GM12878 (cell line): Measurements from ENCODE around the gene SCGB3A1. TPM values are rescaled to one million over a fixed set of nuclear protein-coding genes. Genes with fewer than 3 reads are reported as not detected.

Source experiments
- ATAC-seq: fragments of 200-7000 bp; cut with Tn5 transposase; 3 replicates; pipeline ENCODE4 v1.9.1; 2020; ENCODE audit warnings: mild to moderate bottlenecking, moderate library complexity
- BruUV-seq: library from RNA; stranded (reverse); fragments of 400-500 nt; replicated peaks from 2 replicates; lab custom pipeline; 2021; lab: Mats Ljungman, UMichigan
- CTCF ChIA-PET: fragments of 300-600 bp; sonication (Branson Sonifier 250); formaldehyde crosslinking; extraction: SDS; loops from one replicate; lab custom pipeline; 2021; ENCODE audit warnings: inconsistent platforms; lab: Yijun Ruan, JAX
- POLR2A ChIA-PET: fragments of 350-600 bp; formaldehyde crosslinking; extraction: SDS; loops from one replicate; lab custom pipeline; 2021; ENCODE audit warnings: inconsistent platforms; lab: Charles Lee
- RAD21 ChIA-PET: fragments of 300-600 bp; sonication (Branson Sonifier 250); formaldehyde crosslinking; loops from one replicate; lab custom pipeline; 2023; ENCODE audit warnings: antibody characterized with exemption; ENCODE audit not compliant: unreplicated experiment; lab: Charles Lee
- SMC1A ChIA-PET: fragments of 300-600 bp; sonication (Branson Sonifier 250); formaldehyde crosslinking; loops from one replicate; lab custom pipeline; 2023; ENCODE audit not compliant: unreplicated experiment, uncharacterized antibody; lab: Charles Lee
- DNase-seq: peaks from one replicate; pipeline ENCODE4 v3.0.0-alpha.2; 2011; ENCODE audit warnings: low read depth, low spot score
- FAIRE-seq: peaks from 3 replicates; lab custom pipeline; 2011; peaks lifted over from hg19 to GRCh38; lab: Jason Lieb, UNC
- H2AFZ ChIP-seq: 2 replicates; pipeline ENCODE4 v1.6.0; 2011; ENCODE audit warnings: low read depth, low read length, control low read depth; ENCODE audit not compliant: control insufficient read depth
- H3K27ac ChIP-seq: 2 replicates; pipeline ENCODE4 v1.5.1; 2011; ENCODE audit warnings: control low read depth; ENCODE audit not compliant: control insufficient read depth, insufficient read depth
- H3K27me3 ChIP-seq, 2 experiments: replicated peaks in 1 of 2; 2 replicates each; pipeline versions ENCODE4 v1.6.0 to v1.6.1; 2011; ENCODE audit warnings: low read length in 1 of 2; ENCODE audit not compliant: control insufficient read depth in 2 of 2, insufficient read depth in 2 of 2
- H3K36me3 ChIP-seq, 2 experiments: 2 replicates each; pipeline ENCODE4 v1.5.1; 2011; ENCODE audit warnings: low read length in 1 of 2; ENCODE audit not compliant: control insufficient read depth in 2 of 2, insufficient read depth in 2 of 2
- H3K4me1 ChIP-seq: 2 replicates; pipeline ENCODE4 v1.6.1; 2011; ENCODE audit warnings: mild to moderate bottlenecking, low read length, moderate library complexity, mixed read lengths; ENCODE audit not compliant: control insufficient read depth, insufficient read depth
- H3K4me2 ChIP-seq: 2 replicates; pipeline ENCODE4 v1.6.0; 2011; ENCODE audit warnings: control low read depth; ENCODE audit not compliant: control insufficient read depth, insufficient read depth
- H3K4me3 ChIP-seq: fragments of 200-600 bp; sonication (generic); 2 replicates; pipeline ENCODE4 v1.5.1; 2016
- H3K79me2 ChIP-seq: 2 replicates; pipeline ENCODE4 v1.6.0; 2011; ENCODE audit warnings: low read length; ENCODE audit not compliant: control insufficient read depth, insufficient read depth
- H3K9ac ChIP-seq: 2 replicates; pipeline ENCODE4 v1.8.0; 2011; ENCODE audit warnings: low read length, control low read depth, mixed read lengths; ENCODE audit not compliant: control insufficient read depth, insufficient read depth
- H3K9me3 ChIP-seq: replicated peaks from 3 replicates; pipeline ENCODE4 v1.5.1; 2011; ENCODE audit warnings: mild to moderate bottlenecking, low read length; ENCODE audit not compliant: control insufficient read depth, insufficient read depth
- H4K20me1 ChIP-seq: 2 replicates; pipeline ENCODE4 v1.6.0; 2011; ENCODE audit not compliant: control insufficient read depth, insufficient read depth
- ATF2 ChIP-seq: IDR thresholded peaks from 2 replicates; pipeline ENCODE4 v1.6.1; 2012; ENCODE audit warnings: low read length, inconsistent platforms
- ATF3 ChIP-seq: IDR thresholded peaks from 2 replicates; pipeline ENCODE4 v1.6.1; 2011; ENCODE audit warnings: low read depth, mild to moderate bottlenecking, low read length, moderate library complexity, borderline replicate concordance; ENCODE audit errors: extremely low read depth
- CHD2 ChIP-seq: IDR thresholded peaks from 2 replicates; pipeline ENCODE4 v1.6.1; 2011; ENCODE audit warnings: low read depth, low read length, improper control_type of control experiment, borderline replicate concordance
- CHD4 ChIP-seq: fragments of 200-600 bp; sonication (generic); IDR thresholded peaks from 2 replicates; pipeline ENCODE4 v1.6.1; 2016; ENCODE audit warnings: mild to moderate bottlenecking
- FOXM1 ChIP-seq: IDR thresholded peaks from 2 replicates; pipeline ENCODE4 v1.6.1; 2012; ENCODE audit warnings: low read depth, mild to moderate bottlenecking, inconsistent platforms, low read length, moderate library complexity
- GABPA ChIP-seq: IDR thresholded peaks from 2 replicates; pipeline ENCODE4 v1.6.1; 2014; ENCODE audit warnings: antibody characterized with exemption, low read depth, mild to moderate bottlenecking, inconsistent platforms
- IKZF1 ChIP-seq: fragments of 450-650 bp; conservative IDR thresholded peaks from 2 replicates; pipeline ENCODE4 v1.6.1; 2017; ENCODE audit warnings: antibody characterized with exemption, mild to moderate bottlenecking
- KLF5 ChIP-seq: fragments of 450-650 bp; IDR thresholded peaks from 2 replicates; pipeline ENCODE4 v1.6.1; 2014; ENCODE audit warnings: mild to moderate bottlenecking; ENCODE audit not compliant: partially characterized antibody
- MEF2A ChIP-seq: IDR thresholded peaks from 2 replicates; pipeline ENCODE4 v1.6.1; 2011; ENCODE audit warnings: low read depth, mild to moderate bottlenecking, low read length, moderate library complexity; ENCODE audit not compliant: insufficient read depth
- NR2C1 ChIP-seq: fragments of 450-650 bp; IDR thresholded peaks from 2 replicates; pipeline ENCODE4 v1.6.1; 2017; ENCODE audit warnings: antibody characterized with exemption, mild to moderate bottlenecking, moderate library complexity
- RB1 ChIP-seq: fragments of 450-650 bp; formaldehyde crosslinking; IDR thresholded peaks from 2 replicates; pipeline ENCODE4 v1.6.1; 2017; ENCODE audit warnings: mild to moderate bottlenecking, borderline replicate concordance
- RUNX3 ChIP-seq: IDR thresholded peaks from 2 replicates; pipeline ENCODE4 v1.6.1; 2012; ENCODE audit warnings: low read length, inconsistent platforms
- SMARCA5 ChIP-seq: fragments of 450-650 bp; IDR thresholded peaks from 2 replicates; pipeline ENCODE4 v1.6.1; 2017; ENCODE audit warnings: mild to moderate bottlenecking
- SMC3 ChIP-seq: IDR thresholded peaks from 2 replicates; pipeline ENCODE4 v1.6.1; 2011; ENCODE audit warnings: low read length, improper control_type of control experiment, borderline replicate concordance
- SRF ChIP-seq, 2 experiments: IDR thresholded peaks; 2 replicates each; pipeline ENCODE4 v1.6.1; 2011; ENCODE audit warnings: low read depth in 2 of 2, low read length in 2 of 2, mild to moderate bottlenecking in 1 of 2, moderate library complexity in 1 of 2
- TAF1 ChIP-seq: IDR thresholded peaks from 2 replicates; pipeline ENCODE4 v1.6.1; 2011; ENCODE audit warnings: mild to moderate bottlenecking, low read depth, low read length, borderline replicate concordance
- ZBED1 ChIP-seq: IDR thresholded peaks from 2 replicates; pipeline ENCODE4 v1.6.1; 2016; ENCODE audit warnings: borderline replicate concordance
- WGBS: methylation state at CpG from one replicate; pipeline ENCODE4 v1.1.6; 2016; ENCODE audit warnings: low lambda C conversion rate; ENCODE audit not compliant: insufficient replicate concordance, insufficient coverage; ENCODE audit errors: missing lambda C conversion rate; 5-methylcytosine and 5-hydroxymethylcytosine counted together
- in situ Hi-C: fragments of 300-500 bp; cut with MboI; formaldehyde crosslinking; loops from 9 replicates; pipeline ENCODE4 v1.14.3; 2018; ENCODE audit warnings: mixed read lengths
- intact Hi-C: fragments of 100-400 bp; cut with micrococcal nuclease; formaldehyde crosslinking; loops from one replicate; pipeline ENCODE4 v1.14.2; 2022; ENCODE audit not compliant: unreplicated experiment
- polyA plus RNA-seq, 11 experiments: library from polyadenylated mRNA; depleted of rRNA in 4 of 11; unstranded in 6 of 11; stranded (reverse) in 5 of 11; fragments of >200 nt; fragmentation: Nextera tagmentation in 4 of 11; fragmentation: Illumina TruSeq in 1 of 11; extraction: Ambion mirVana in 4 of 11; extraction: Trizol in 1 of 11; gene quantifications; 1 replicate in 1 of 11; 2 replicates in 10 of 11; pipeline versions ENCODE4 v1.2.1 to v1.2.3, GENCODE V29; 2011 to 2016; ENCODE audit warnings: inconsistent platforms in 2 of 11, missing spikeins in 2 of 11, low read depth in 1 of 11
- total RNA-seq, 4 experiments: library from RNA; depleted of rRNA in 3 of 4; stranded (reverse); fragments of >200 nt in 3 of 4; fragmentation: Illumina TruSeq in 1 of 4; extraction: Trizol in 1 of 4; gene quantifications; 2 replicates each; pipeline versions ENCODE4 v1.2.1 to v1.2.3, GENCODE V29; 2013 to 2021

Gene SCGB3A1
- total and polyA plus RNA-seq, 10 of the 15 experiments (the other 5 are each of a cell fraction or from before 2014, with no cell fraction given), result 0.46 TPM; not detected in 9

GRCh38 chr5:180628827-180629750 is 37.8 kb upstream of the SCGB3A1 start:
- H3K27me3 ChIP-seq, result no peaks in the 10 kb centered on the region; a peak in 2 of 4 replicates
- no peaks in the 10 kb centered on the region for H3K79me2 ChIP-seq
- no peaks in the 10 kb centered on the region for H3K36me3 ChIP-seq
- intact Hi-C loops (no loop called here), in situ Hi-C loops (no loop called here)
- no TSS peak for BruUV-seq
- no peak overlapping the region for H3K4me2 ChIP-seq
- ATAC-seq (no peak), FAIRE-seq (no peak), DNase-seq (no peak)
- ChIA-PET SMC1A (no interaction called here), CTCF (no interaction called here), POLR2A (no interaction called here), RAD21 (no interaction called here)
- H2AFZ ChIP-seq, result no peak overlapping the region
- H3K9ac ChIP-seq, result no peak overlapping the region
- H3K4me1 ChIP-seq, result no peaks in the 10 kb centered on the region
- no peaks in the 10 kb centered on the region for H3K9me3 ChIP-seq
- H3K27ac ChIP-seq, result no peak overlapping the region
- 48% methylated on average over 44 of the region's 44 CpGs for WGBS
- no peak overlapping the region for H3K4me3 ChIP-seq
- TF ChIP-seq GABPA (no peak), SMARCA5 (no peak), KLF5 (no peak), CHD2 (no peak), CHD4 (no peak)
- H4K20me1 ChIP-seq, result no peaks in the 10 kb centered on the region

GRCh38 chr5:180628211-180628610 is 36.9 kb upstream of the SCGB3A1 start:
- ChIA-PET SMC1A (interaction anchor here (1.6 kb wide), 1 partner anchor 22 kb away, joined by 3 read pairs; no protein-coding TSS in a partner anchor), RAD21 (no interaction called here), POLR2A (no interaction called here), CTCF (no interaction called here)
- H3K79me2 ChIP-seq, result no peaks in the 10 kb centered on the region
- H3K27me3 ChIP-seq, result no peaks in the 10 kb centered on the region; a peak in 2 of 4 replicates
- H3K4me3 ChIP-seq, result no peak overlapping the region
- H3K4me2 ChIP-seq, result no peak overlapping the region
- no peak overlapping the region for H3K27ac ChIP-seq
- H3K9me3 ChIP-seq, result no peaks in the 10 kb centered on the region
- intact Hi-C loops, result no loop called here
- WGBS, result 54% methylated on average over 13 of the region's 14 CpGs
- no peak overlapping the region for H2AFZ ChIP-seq
- DNase-seq, result no peak
- in situ Hi-C loops, result no loop called here
- no peaks in the 10 kb centered on the region for H3K4me1 ChIP-seq
- no TSS peak for BruUV-seq
- no peaks in the 10 kb centered on the region for H3K36me3 ChIP-seq
- H3K9ac ChIP-seq, result no peak overlapping the region
- H4K20me1 ChIP-seq, result no peaks in the 10 kb centered on the region
- no peak for FAIRE-seq
- ATAC-seq, result no peak
- TF ChIP-seq ATF3 (no peak), FOXM1 (no peak), MEF2A (no peak), SMC3 (no peak), RB1 (no peak), TAF1 (no peak), RUNX3 (no peak), IKZF1 (no peak), SRF (IDR thresholded peaks at IDR 0.05; ENCODE audit: low read depth in 2 of 2, low read length in 2 of 2) (no peak), NR2C1 (no peak), ZBED1 (no peak), ATF2 (no peak)
